Measurements from ENCODE around the gene MAN1A1. TPM values are rescaled to one million over a fixed set of nuclear protein-coding genes. Genes with fewer than 3 reads are reported as not detected.

MAN1A1 gene
- total and polyA plus RNA-seq, 11 donors: 5.6 to 30.6 (median 12.6) TPM

DNA sequence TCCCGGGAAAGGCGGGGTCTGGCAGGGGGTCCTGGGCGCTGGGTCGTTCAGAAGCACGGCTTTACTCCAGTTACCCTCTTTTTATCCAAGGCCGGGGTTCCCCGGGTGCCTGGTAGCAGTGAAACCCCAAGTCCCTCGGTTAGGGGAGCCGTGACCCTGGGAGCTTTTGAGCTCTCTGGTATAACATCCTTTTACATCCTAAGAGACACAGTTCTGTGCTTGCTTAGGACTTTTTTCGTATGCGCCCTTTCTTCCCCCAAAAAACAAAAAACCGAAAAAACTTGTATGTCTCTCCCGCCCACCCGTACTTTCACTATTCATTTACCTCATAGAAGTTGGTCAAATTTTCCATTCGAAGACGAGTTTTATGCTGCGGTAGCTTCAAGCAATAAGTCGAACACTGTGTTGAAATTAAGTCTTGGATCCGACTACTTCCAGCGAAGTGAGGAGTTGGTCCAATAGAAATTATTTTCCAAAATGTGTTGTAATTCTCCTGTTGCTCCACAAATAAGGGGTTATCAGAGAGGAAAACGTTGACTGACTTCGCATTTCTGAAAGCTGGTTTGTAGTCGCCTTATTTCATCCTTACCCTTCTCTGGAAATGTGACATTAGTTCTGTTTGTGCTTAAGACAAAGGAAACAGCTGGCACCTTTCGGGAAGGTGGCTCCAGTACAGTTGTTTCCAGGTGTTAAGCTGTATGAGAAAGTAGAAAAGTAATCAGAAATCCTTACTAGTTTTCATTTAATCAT is 816 bp upstream of the MAN1A1 start:
- Histone ChIP-seq H3K4me1 (peaks cover 0 to 71% (median 16%) of the 10 kb centered on the region in 12 donors), H3K27ac (peak overlapping the region; percentile 89 to 99 (median 96)), H3K9me3 (no peaks in the 10 kb centered on the region), H3K36me3 (no peaks in the 10 kb centered on the region), H3K4me3 (peak overlapping the region; percentile 77 to 99 (median 94)), H3K27me3 (no peaks in the 10 kb centered on the region)
- peak in 3 of 4 donors; percentile 1 to 33 (median 29) for ATAC-seq
- 1 to 3% (median 1%) methylated on average over 20 to 24 of the region's 24 CpGs for WGBS, 4 donors
- TF ChIP-seq POLR2A (IDR thresholded peaks at IDR 0.05): peak in 1 of 2 donors; percentile 18
- TF ChIP-seq, protein P1, sequence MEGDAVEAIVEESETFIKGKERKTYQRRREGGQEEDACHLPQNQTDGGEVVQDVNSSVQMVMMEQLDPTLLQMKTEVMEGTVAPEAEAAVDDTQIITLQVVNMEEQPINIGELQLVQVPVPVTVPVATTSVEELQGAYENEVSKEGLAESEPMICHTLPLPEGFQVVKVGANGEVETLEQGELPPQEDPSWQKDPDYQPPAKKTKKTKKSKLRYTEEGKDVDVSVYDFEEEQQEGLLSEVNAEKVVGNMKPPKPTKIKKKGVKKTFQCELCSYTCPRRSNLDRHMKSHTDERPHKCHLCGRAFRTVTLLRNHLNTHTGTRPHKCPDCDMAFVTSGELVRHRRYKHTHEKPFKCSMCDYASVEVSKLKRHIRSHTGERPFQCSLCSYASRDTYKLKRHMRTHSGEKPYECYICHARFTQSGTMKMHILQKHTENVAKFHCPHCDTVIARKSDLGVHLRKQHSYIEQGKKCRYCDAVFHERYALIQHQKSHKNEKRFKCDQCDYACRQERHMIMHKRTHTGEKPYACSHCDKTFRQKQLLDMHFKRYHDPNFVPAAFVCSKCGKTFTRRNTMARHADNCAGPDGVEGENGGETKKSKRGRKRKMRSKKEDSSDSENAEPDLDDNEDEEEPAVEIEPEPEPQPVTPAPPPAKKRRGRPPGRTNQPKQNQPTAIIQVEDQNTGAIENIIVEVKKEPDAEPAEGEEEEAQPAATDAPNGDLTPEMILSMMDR (IDR thresholded peaks at IDR 0.05): no peak
- intact Hi-C loops (cut with DNase I): loop anchor here in 2 of 10 donors (5.0 to 10.0 kb wide), 3 partner anchors 94 to 627 kb away; no protein-coding TSS in a partner anchor
- no peak for DNase-seq

DNA sequence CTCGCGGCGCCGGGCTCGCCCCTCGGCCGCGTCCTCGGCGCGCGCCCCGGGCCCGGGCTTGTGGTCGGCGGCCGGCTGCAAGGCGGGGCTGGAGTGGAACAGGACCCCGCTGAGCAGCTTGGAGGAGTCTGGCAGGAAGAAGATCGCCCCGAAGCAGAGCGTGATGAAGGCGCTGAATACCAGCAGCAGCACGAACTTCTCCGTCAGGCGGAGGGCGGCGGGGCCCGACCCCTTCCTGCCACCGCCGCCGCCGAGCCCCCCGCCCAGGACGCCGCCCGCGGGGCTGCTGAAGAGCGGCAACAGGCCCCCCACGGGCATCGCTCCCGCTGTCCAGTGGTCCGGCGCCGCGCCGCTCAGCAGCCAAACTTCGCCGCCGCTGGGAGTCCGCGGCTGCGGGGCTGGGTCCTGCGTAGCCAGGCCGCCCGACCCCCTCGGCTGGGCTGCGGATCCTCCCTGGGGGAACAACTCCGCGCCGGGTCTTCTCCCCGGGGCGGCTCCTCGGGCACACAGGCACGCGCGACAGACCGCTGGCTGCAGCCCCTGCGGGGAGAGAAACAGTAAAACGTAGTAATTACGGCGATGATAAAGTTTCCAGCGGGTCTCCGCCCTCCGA is 707 bp downstream of the MAN1A1 start:
- peaks cover 0 to 73% (median 18%) of the 10 kb centered on the region in 12 donors for H3K4me1 ChIP-seq
- H3K27ac ChIP-seq: peak overlapping the region; percentile 46 to 99 (median 94)
- peak; percentile 29 to 66 (median 43) for DNase-seq
- peak in 2 of 4 donors; percentile 7 to 15 for ATAC-seq
- TF ChIP-seq, protein P1 (IDR thresholded peaks at IDR 0.05): peak in 1 of 12 donors; percentile 4
- no peak for TF ChIP-seq POLR2A (IDR thresholded peaks at IDR 0.05)
- intact Hi-C loops (cut with DNase I): loop anchor here in 6 of 10 donors (5.0 to 10.0 kb wide), 5 partner anchors 104 to 454 kb away; partner anchors contain the start of gene ASF1A (in 1 of the 6)
- peak overlapping the region; percentile 77 to 99 (median 94) for H3K4me3 ChIP-seq
- WGBS, 4 donors: 0 to 1% (median 0%) methylated on average over 8 to 75 of the region's 75 CpGs
- no peaks in the 10 kb centered on the region for H3K36me3 ChIP-seq
- no peaks in the 10 kb centered on the region for H3K27me3 ChIP-seq
- no peaks in the 10 kb centered on the region for H3K9me3 ChIP-seq

DNA sequence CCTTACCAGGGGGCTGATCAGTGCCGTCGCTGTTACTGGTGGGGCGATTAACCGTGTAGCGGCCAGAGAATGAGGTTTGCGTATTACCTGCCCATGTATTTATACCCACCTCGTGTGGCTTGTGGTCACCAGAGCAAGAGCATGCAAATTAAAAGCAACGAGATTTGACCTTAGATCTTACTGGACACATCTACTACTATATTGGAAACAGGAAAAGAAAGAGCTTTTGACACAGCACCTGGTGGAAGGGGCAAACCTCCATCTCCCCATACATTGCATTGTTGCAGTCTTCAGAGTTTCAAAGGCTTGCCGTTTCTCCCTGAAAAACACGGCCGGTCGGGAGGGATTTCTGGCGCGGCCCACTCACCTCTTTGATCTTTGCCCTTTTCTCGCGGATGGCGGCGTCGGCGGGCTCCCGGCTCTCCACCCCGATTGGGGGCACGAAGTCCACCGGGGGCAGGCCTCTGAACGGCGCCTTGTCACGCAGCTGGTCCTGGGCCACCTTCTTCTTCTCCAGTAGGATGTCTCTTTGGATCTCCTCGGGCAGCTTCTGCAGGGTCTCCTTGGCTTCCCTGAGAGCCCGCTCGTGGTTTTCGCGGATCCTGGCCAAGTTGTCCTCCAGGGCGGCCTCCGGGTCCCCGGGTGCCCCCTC is 1.3 kb downstream of the MAN1A1 start:
- no peaks in the 10 kb centered on the region for H3K36me3 ChIP-seq
- peak overlapping the region; percentile 77 to 99 (median 94) for H3K4me3 ChIP-seq
- no peaks in the 10 kb centered on the region for H3K27me3 ChIP-seq
- intact Hi-C loops (cut with DNase I): loop anchor here in 6 of 10 donors (5.0 to 10.0 kb wide), 5 partner anchors 103 to 453 kb away; partner anchors contain the start of gene ASF1A (in 1 of the 6)
- ATAC-seq (no peak), DNase-seq (peak; percentile 26 to 73 (median 39))
- H3K27ac ChIP-seq: peak overlapping the region; percentile 46 to 99 (median 94)
- 4 to 8% (median 6%) methylated on average over 30 to 35 of the region's 35 CpGs for WGBS, 4 donors
- TF ChIP-seq, protein P1 (IDR thresholded peaks at IDR 0.05): no peak
- TF ChIP-seq POLR2A (IDR thresholded peaks at IDR 0.05): no peak
- H3K4me1 ChIP-seq: peaks cover 0 to 73% (median 19%) of the 10 kb centered on the region in 12 donors
- H3K9me3 ChIP-seq: no peaks in the 10 kb centered on the region
